ENCODE measurements around the gene PNKD. TPM values are rescaled to one million over a fixed set of nuclear protein-coding genes. Genes with fewer than 3 reads are reported as not detected.
A peak's percentile ranks its signal among the peaks of the same experiment; 100 is the strongest.

PNKD gene
- total RNA-seq, 4 donors from 2014 or later, result 40.3 to 74.1 (median 56.5) TPM

DNA sequence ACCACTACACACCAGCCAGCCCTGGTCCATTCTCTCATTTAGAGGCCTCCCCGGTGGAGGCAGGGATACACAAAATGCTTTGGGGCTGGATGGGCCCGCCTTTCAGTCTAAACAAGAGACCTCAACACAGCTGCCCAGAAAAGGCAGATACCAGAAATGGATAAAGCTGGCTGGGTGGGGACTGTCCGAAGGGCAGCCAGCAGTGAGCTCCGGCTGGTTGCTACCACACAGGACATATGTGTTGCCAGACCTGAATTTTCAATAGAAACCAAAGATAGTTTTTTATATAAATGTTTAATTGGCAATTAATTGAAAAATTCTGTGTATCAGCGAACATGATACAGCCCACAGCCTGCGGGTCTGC lies 8.1 kb upstream of the PNKD start:
- H3K4me3 ChIP-seq, result no peak overlapping the region
- H3K9me3 ChIP-seq, result no peaks in the 10 kb centered on the region
- intact Hi-C loops (cut with DNase I), result loop anchor here (5.0 kb wide), 1 partner anchor 45 kb away; the partner anchor contains the start of gene ARPC2
- H3K27me3 ChIP-seq, result no peaks in the 10 kb centered on the region
- peaks cover 60 to 75% (median 65%) of the 10 kb centered on the region in 4 donors for H3K4me1 ChIP-seq
- TF ChIP-seq EP300 (IDR thresholded peaks at IDR 0.05) (no peak), POLR2A (IDR thresholded peaks at IDR 0.05; ENCODE audit: low read depth) (no peak), POLR2AphosphoS5 (IDR thresholded peaks at IDR 0.05) (no peak)
- TF ChIP-seq, protein P1, sequence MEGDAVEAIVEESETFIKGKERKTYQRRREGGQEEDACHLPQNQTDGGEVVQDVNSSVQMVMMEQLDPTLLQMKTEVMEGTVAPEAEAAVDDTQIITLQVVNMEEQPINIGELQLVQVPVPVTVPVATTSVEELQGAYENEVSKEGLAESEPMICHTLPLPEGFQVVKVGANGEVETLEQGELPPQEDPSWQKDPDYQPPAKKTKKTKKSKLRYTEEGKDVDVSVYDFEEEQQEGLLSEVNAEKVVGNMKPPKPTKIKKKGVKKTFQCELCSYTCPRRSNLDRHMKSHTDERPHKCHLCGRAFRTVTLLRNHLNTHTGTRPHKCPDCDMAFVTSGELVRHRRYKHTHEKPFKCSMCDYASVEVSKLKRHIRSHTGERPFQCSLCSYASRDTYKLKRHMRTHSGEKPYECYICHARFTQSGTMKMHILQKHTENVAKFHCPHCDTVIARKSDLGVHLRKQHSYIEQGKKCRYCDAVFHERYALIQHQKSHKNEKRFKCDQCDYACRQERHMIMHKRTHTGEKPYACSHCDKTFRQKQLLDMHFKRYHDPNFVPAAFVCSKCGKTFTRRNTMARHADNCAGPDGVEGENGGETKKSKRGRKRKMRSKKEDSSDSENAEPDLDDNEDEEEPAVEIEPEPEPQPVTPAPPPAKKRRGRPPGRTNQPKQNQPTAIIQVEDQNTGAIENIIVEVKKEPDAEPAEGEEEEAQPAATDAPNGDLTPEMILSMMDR (IDR thresholded peaks at IDR 0.05), result no peak
- WGBS, result 74% methylated on average over 6 of the region's 6 CpGs
- H3K27ac ChIP-seq (replicated peaks in 1 of 4), result peak overlapping the region; percentile 22 to 89 (median 76)
- no peak for DNase-seq (ENCODE audit: extremely low spot score)
- H3K36me3 ChIP-seq, result peaks cover 24 to 48% (median 46%) of the 10 kb centered on the region in 4 donors

DNA sequence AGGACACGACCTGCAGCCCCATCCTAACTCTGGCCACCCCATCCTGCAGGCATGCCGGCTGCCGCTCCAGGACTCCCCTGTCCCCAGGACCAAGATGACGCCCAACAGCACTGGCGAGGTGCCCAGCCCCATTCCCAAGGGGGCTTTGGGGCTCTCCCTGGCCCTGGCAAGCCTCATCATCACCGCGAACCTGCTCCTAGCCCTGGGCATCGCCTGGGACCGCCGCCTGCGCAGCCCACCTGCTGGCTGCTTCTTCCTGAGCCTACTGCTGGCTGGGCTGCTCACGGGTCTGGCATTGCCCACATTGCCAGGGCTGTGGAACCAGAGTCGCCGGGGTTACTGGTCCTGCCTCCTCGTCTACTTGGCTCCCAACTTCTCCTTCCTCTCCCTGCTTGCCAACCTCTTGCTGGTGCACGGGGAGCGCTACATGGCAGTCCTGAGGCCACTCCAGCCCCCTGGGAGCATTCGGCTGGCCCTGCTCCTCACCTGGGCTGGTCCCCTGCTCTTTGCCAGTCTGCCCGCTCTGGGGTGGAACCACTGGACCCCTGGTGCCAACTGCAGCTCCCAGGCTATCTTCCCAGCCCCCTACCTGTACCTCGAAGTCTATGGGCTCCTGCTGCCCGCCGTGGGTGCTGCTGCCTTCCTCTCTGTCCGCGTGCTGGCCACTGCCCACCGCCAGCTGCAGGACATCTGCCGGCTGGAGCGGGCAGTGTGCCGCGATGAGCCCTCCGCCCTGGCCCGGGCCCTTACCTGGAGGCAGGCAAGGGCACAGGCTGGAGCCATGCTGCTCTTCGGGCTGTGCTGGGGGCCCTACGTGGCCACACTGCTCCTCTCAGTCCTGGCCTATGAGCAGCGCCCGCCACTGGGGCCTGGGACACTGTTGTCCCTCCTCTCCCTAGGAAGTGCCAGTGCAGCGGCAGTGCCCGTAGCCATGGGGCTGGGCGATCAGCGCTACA lies 7.4 kb upstream of the PNKD start:
- Histone ChIP-seq H3K4me1 (peaks cover 56 to 73% (median 64%) of the 10 kb centered on the region in 4 donors), H3K9me3 (no peaks in the 10 kb centered on the region), H3K27ac (replicated peaks in 1 of 4) (peak overlapping the region in 1 of 4 donors; percentile 22), H3K4me3 (no peak overlapping the region), H3K27me3 (no peaks in the 10 kb centered on the region), H3K36me3 (peaks cover 24 to 55% (median 52%) of the 10 kb centered on the region in 4 donors)
- no peak for DNase-seq (ENCODE audit: extremely low spot score)
- intact Hi-C loops (cut with DNase I), result loop anchor here (5.0 kb wide), 1 partner anchor 46 kb away; the partner anchor contains the start of gene ARPC2
- no peak for TF ChIP-seq POLR2AphosphoS5 (IDR thresholded peaks at IDR 0.05)
- TF ChIP-seq, protein P1 (IDR thresholded peaks at IDR 0.05), result no peak
- no peak for TF ChIP-seq EP300 (IDR thresholded peaks at IDR 0.05)
- 87% methylated on average over 17 of the region's 39 CpGs for WGBS

DNA sequence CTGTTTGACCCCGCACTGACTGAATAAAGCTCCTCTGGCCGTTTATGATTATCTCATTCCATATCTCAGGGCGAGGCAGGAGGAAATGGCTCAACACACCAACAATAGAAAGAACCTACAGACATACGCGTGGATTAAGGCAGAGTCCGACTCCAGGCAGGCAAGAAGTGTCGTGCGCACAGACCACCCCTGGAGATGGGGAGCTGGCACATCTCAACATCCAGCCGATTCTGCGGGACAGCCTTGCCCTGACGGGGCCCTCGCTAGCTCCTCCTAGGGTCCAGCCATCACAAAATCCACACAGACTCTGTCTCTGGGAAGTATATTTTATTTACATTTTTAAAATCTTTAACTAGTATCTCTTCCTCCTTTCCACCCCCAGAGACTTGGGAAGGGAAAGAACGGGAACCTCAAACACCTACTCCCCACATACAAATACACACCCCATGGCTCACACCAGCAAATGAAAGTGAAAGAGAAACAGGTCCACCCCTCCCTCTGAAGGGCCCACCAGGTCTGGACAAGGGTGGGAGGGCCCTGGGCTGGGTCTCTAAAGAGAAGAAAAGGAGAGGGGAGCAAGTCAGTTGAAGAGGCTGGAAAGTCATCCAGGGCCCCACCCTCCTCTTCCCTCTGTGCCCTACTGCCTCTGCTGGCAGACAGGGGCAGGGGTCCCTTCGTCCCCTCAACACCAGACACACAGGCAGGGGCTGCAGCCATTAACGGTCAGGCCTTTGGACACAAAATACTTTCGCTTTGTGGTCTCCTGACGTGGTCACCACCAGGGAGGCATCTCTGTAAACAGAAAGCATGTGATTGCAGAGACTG lies 6.3 kb upstream of the PNKD start:
- Histone ChIP-seq H3K4me1 (peaks cover 56 to 73% (median 65%) of the 10 kb centered on the region in 4 donors), H3K27me3 (no peaks in the 10 kb centered on the region), H3K27ac (replicated peaks in 1 of 4) (no peak overlapping the region), H3K36me3 (peaks cover 24 to 61% (median 54%) of the 10 kb centered on the region in 4 donors), H3K9me3 (no peaks in the 10 kb centered on the region), H3K4me3 (no peak overlapping the region)
- WGBS, result 82% methylated on average over 17 of the region's 17 CpGs
- no peak for DNase-seq (ENCODE audit: extremely low spot score)
- TF ChIP-seq, protein P1 (IDR thresholded peaks at IDR 0.05), result no peak
- TF ChIP-seq EP300 (IDR thresholded peaks at IDR 0.05) (no peak), POLR2AphosphoS5 (IDR thresholded peaks at IDR 0.05) (no peak), POLR2A (IDR thresholded peaks at IDR 0.05; ENCODE audit: low read depth) (no peak)
- intact Hi-C loops (cut with DNase I), result loop anchor here (5.0 kb wide), 1 partner anchor 47 kb away; the partner anchor contains the start of gene ARPC2

DNA sequence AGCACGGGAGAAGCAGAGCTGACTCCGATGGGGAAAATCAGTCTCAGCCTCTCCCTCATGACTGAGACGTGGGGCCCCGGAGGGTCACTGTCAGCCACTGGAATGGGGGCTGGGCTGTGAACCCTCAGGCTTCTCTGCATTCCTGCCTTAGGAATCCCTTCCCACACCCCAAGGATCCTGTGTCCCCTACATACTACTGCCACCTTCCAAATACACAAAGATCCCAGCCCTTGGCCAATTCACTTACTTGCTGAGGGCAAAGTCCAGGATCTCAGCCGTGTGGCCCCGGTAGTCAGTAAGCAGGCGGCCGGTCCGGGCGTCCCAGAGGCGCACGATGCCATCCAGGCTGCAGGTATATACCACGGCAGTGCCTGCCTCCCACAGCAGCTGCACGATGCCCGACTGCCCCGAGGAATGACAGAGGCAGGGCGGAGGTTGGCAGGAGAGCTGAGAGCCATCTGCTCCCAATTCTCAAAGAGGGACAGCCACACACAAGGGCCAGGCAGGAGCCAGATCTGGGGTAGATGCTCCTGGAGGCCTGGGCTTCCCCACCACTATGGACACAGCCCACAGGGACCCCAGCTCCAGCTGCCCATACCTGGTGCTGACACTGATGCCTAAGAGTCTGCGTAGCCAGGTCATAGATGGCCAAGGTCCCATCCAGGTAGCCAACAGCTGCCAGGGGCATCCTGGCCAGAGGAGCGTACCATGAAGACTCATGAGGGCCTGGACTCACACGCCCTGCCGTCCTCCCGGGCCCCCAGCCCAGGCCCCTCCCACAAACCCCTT lies 5.4 kb upstream of the PNKD start:
- intact Hi-C loops (cut with DNase I), result loop anchor here (5.0 kb wide), 1 partner anchor 48 kb away; the partner anchor contains the start of gene ARPC2
- DNase-seq (ENCODE audit: extremely low spot score), result no peak

More for the DNA sequence above, 5.4 kb upstream of the PNKD start:
- Histone ChIP-seq H3K9me3 (no peaks in the 10 kb centered on the region), H3K36me3 (peaks cover 24 to 61% (median 54%) of the 10 kb centered on the region in 4 donors), H3K27me3 (no peaks in the 10 kb centered on the region), H3K4me3 (no peak overlapping the region), H3K4me1 (peaks cover 51 to 70% (median 60%) of the 10 kb centered on the region in 4 donors), H3K27ac (replicated peaks in 1 of 4) (no peak overlapping the region)
- 90% methylated on average over 17 of the region's 22 CpGs for WGBS
- TF ChIP-seq, protein P1 (IDR thresholded peaks at IDR 0.05), result no peak
- TF ChIP-seq POLR2AphosphoS5 (IDR thresholded peaks at IDR 0.05) (no peak), EP300 (IDR thresholded peaks at IDR 0.05) (no peak), POLR2A (IDR thresholded peaks at IDR 0.05; ENCODE audit: low read depth) (no peak)

Measured in esophagus muscularis mucosa (tissue), 4 donors.